Measurements from ENCODE around the gene AGBL4.

GRCh38 chr1:49318218-49318617 lies 705.5 kb downstream of the AGBL4 start:
- TF ChIP-seq CTCF (CRISPR knock-in tag; IDR thresholded peaks at IDR 0.05) (no peak), CBX2 (IDR thresholded peaks at IDR 0.05; ENCODE audit: low read depth, low read length) (no peak), CBX2 (CRISPR knock-in tag; IDR thresholded peaks at IDR 0.05; ENCODE audit: low read depth) (no peak), CEBPZ (IDR thresholded peaks at IDR 0.05; ENCODE audit: low read length) (no peak), ZBTB7A (CRISPR knock-in tag; IDR thresholded peaks at IDR 0.05) (no peak), MAF1 (CRISPR knock-in tag; IDR thresholded peaks at IDR 0.05; ENCODE audit: borderline replicate concordance) (no peak), ZEB1 (IDR thresholded peaks at IDR 0.05; ENCODE audit: insufficient replicate concordance, low read depth) (no peak), MEF2D (CRISPR knock-in tag; IDR thresholded peaks at IDR 0.05) (no peak)
